HG03521 (cell line): Measurements from ENCODE around the gene SLC7A6.

Source experiments
- ATAC-seq: cut with Tn5 transposase; IDR thresholded peaks from one replicate; pipeline ENCODE4 v1.9.1; 2021; ENCODE audit warnings: mild to moderate bottlenecking, moderate library complexity; ENCODE audit not compliant: unreplicated experiment

SLC7A6 gene

GRCh38 chr16:68339214-68339613 lies 74.9 kb downstream of the SLC7A6 start:
- no peak for ATAC-seq

GRCh38 chr16:68342620-68343019 lies 78.3 kb downstream of the SLC7A6 start:
- no peak for ATAC-seq

- ATAC-seq = no peak
Measured at GRCh38 chr16:68343137-68343536, 78.8 kb downstream of the SLC7A6 start.

- no peak for ATAC-seq
Measured at GRCh38 chr16:68344252-68344651, 79.9 kb downstream of the SLC7A6 start.

- ATAC-seq = no peak
Measured at GRCh38 chr16:68345351-68345810, 81.1 kb downstream of the SLC7A6 start.

GRCh38 chr16:68345958-68346635 lies 81.8 kb downstream of the SLC7A6 start:
- no peak for ATAC-seq

- ATAC-seq = no peak
Measured at GRCh38 chr16:68346892-68347480, 82.7 kb downstream of the SLC7A6 start.

GRCh38 chr16:68347605-68348004 lies 83.3 kb downstream of the SLC7A6 start:
- no peak for ATAC-seq

GRCh38 chr16:68348639-68349445 lies 84.5 kb downstream of the SLC7A6 start:
- ATAC-seq = no peak

GRCh38 chr16:68349838-68350410 lies 85.6 kb downstream of the SLC7A6 start:
- ATAC-seq = no peak

GRCh38 chr16:68350813-68351350 lies 86.6 kb downstream of the SLC7A6 start:
- no peak for ATAC-seq
